Measurements from ENCODE around the gene HSD17B10.
"Not testable (repeated sequence)": the region's sequence is repeated elsewhere in the genome, so short reads cannot be mapped to it uniquely, and the experiment has no call there.

The HSD17B10 gene

GRCh38 chrX:53437206-53437605 lies 3.0 kb upstream of the HSD17B10 start:
- no peak for DNase-seq (ENCODE audit: low read depth)

GRCh38 chrX:53435997-53436396 lies 1.8 kb upstream of the HSD17B10 start:
- peak; percentile 40 for DNase-seq (ENCODE audit: low read depth)

- no peak for DNase-seq (ENCODE audit: low read depth)
These were observed 3.9 kb downstream of the HSD17B10 start for GRCh38 chrX:53430231-53430630.

- no peak for DNase-seq (ENCODE audit: low read depth)
These were observed 4.4 kb downstream of the HSD17B10 start for GRCh38 chrX:53429755-53430154.

GRCh38 chrX:53422861-53423306 lies 11.3 kb downstream of the HSD17B10 start, which contains the start of gene RIBC1:
Gene RIBC1, plus strand, starts transcription at chrX:53422873. Its CDS starts 3,404 bp downstream, at chrX:53426277.
- DNase-seq (ENCODE audit: low read depth), result no peak

DNA sequence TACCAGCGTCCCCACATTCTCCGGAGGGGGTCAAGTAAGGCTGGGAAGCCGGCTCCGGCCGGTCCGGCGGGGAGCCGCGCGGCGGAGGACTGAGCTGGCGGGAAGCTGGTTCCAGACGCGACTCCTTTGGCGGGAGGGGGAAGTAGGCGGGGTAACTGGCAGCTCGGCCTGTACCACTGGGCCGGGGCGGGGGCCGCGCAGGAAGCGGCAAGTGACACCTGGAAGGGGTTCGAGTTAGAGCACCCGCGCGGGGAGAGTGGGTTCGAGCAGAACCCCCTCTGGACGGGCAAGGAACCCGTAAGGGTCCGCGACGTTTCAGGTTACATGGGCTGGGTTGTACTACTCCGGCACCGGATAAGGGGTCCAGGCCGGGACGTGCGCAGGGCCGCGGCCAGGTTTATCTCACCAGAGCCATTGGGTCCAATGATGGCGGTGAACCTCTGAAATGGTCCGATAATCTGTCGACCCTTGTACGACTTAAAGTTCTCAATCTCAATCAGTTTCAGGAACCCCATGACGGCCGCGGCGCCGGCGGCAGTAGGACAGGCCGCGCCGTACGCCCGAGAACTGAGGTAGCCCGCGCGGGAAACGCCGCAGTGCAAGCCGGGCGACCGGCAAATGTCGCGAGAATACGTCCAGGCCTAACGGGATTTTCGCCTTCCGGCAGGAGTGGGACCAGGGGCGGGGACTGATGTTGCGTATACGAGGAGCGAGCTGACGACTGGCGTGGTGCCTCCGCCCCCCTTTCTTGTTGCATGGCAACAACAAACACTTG lies 11.9 kb downstream of the HSD17B10 start, which contains the start of gene SMC1A:
TSS of gene SMC1A (minus strand) at position 569 of the 775 bp plus-strand sequence. CDS start at position 515, 54 bp downstream.
- DNase-seq (ENCODE audit: low read depth), result peak; percentile 94

- no peak for DNase-seq (ENCODE audit: low read depth)
These were observed 12.4 kb downstream of the HSD17B10 start for GRCh38 chrX:53421772-53422085.

DNA sequence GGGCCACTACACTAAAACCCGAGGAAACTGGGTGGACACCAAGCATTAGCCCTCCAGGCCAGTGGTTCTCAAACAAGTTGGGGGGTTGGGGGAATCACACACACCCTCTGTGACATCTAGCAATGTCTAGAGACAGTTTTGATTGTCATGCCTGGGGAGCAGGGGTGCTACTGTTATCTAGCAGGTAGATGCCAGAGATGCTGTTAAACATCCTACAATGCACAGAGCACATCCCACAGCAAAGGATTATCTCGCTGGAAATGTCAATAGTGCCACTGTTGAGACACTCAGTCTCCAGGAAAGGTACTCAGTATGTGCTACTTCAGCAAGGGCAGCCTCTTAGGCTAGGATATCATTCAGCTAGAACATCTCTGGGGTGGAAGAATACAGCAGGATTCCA lies 13.0 kb downstream of the HSD17B10 start:
- DNase-seq (ENCODE audit: low read depth), result no peak

DNA sequence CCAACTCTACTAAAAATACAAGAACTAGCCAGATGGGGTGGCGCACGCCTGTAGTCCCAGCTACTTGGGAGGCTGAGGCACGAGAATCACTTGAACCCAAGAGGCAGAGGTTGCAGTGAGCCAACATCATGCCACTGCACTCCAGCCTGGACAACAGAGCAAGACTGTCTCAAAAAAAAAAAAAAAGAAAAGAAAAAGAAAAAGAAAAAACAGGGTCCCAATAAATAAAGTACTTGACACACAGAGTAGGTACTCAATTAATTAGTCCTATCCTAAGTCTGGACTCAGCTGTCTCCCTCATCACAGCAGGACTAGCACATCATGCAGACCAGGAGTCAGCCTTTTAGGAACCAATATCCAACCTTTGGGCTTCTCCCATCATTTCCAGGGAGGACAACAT lies 13.8 kb downstream of the HSD17B10 start:
- DNase-seq (ENCODE audit: low read depth), result not testable (repeated sequence)

GRCh38 chrX:53412446-53412845 lies 21.7 kb downstream of the HSD17B10 start:
- no peak for DNase-seq (ENCODE audit: low read depth)

- no peak for DNase-seq (ENCODE audit: low read depth)
These were observed 30.6 kb downstream of the HSD17B10 start for GRCh38 chrX:53403535-53403934.

DNA sequence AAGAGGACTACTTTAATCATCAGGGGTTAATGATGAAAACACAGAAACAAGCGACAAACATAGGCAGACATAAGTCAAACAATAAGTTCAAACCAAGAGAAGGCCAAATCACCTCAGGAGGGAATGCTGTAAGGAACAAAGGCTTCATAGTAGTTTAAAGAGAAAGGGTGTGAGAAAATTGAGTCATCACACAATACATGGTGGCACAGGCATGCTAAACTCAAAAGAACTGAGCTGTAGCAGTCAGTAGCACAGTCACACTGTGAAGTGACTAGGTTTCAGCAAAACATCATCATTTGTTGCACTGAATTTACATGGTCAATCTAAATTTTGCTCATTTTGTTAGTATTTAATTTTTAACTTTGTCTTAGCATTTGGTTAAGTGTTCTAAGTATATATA lies 36.0 kb downstream of the HSD17B10 start:
- no peak for DNase-seq (ENCODE audit: low read depth)

DNA sequence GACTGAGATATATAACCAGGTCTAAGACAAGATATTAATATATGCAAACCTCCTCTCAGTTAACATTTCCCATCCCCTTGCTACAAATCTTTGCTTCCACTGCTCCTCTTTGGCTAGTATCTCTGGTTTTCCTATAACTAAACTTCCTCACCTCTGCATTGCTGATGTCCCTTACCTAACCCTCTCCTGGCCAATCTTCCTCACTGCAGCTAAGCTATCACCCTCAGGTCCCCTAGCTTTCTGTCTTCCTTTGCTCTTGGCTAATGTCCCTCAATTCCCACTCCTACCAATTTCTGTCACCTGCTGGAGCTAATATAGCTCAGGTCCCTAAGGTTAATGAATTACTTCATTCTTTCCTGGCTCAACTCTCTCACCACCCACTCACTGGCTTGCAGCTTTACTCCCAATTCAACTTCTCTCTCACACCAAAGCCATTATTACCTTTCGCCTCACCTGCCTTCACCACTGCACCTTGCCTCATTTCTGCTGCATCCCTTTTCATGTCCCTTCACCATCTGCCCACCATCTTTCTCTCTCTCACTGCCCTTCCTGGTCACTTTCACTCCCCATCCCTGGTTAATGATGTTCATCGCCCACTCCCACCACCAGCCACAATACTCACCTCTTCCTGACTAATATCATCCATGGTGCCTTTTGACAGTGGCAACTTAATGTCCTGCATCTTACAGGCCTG lies 38.4 kb downstream of the HSD17B10 start:
- DNase-seq (ENCODE audit: low read depth), result no peak

- no peak for DNase-seq (ENCODE audit: low read depth)
These were observed 50.6 kb downstream of the HSD17B10 start for GRCh38 chrX:53383376-53384076.

Measured in activated T-helper 1 cell treated with Interleukin-2 at 50 U/mL for 16 hours (primary cell).